Measurements from ENCODE around the gene MYBBP1A.

GRCh38 chr17:4560421-4560820 is 5.2 kb upstream of the MYBBP1A start, which contains the start of gene GGT6:
- TF ChIP-seq, protein P1, sequence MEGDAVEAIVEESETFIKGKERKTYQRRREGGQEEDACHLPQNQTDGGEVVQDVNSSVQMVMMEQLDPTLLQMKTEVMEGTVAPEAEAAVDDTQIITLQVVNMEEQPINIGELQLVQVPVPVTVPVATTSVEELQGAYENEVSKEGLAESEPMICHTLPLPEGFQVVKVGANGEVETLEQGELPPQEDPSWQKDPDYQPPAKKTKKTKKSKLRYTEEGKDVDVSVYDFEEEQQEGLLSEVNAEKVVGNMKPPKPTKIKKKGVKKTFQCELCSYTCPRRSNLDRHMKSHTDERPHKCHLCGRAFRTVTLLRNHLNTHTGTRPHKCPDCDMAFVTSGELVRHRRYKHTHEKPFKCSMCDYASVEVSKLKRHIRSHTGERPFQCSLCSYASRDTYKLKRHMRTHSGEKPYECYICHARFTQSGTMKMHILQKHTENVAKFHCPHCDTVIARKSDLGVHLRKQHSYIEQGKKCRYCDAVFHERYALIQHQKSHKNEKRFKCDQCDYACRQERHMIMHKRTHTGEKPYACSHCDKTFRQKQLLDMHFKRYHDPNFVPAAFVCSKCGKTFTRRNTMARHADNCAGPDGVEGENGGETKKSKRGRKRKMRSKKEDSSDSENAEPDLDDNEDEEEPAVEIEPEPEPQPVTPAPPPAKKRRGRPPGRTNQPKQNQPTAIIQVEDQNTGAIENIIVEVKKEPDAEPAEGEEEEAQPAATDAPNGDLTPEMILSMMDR (IDR thresholded peaks at IDR 0.05; ENCODE audit: poor library complexity): no peak
- TF ChIP-seq EZH2 (IDR thresholded peaks at IDR 0.05; ENCODE audit: borderline replicate concordance): no peak
- TF ChIP-seq EZH2phosphoT487 (IDR thresholded peaks at IDR 0.05; ENCODE audit: low read depth, severe bottlenecking, unreplicated experiment): no peak

All from hepatocyte (in vitro differentiated cells).